ENCODE data around the gene GTPBP1. TPM values are rescaled to one million over a fixed set of nuclear protein-coding genes. Genes with fewer than 3 reads are reported as not detected.

Gene GTPBP1
- polyA plus RNA-seq, 1 of the 3 experiments (the other 2 are of a cell fraction): 15.2 TPM

DNA sequence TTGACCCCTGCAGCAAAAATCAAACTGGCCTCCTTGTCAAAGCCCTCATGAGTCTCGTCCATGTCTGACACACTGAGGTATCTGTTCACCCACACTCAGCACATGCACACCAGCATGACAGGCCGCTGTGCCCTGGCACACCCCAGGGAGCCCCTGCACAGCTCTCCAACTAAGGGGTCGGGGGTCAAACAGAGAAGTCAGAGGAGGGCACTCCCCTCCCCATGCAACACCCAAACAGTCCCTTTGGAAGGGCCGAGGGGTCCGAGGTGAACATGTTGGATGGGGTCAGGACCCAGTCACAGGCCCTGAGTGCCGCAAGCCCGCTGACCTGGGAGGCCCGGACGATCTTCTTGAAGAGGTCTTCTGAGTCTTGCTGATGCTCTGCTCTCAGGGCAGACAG, 35.4 kb downstream of the GTPBP1 start (continued):
- no peak for TF ChIP-seq GABPA (IDR thresholded peaks at IDR 0.05; ENCODE audit: low read depth)
- TF ChIP-seq, protein P1, sequence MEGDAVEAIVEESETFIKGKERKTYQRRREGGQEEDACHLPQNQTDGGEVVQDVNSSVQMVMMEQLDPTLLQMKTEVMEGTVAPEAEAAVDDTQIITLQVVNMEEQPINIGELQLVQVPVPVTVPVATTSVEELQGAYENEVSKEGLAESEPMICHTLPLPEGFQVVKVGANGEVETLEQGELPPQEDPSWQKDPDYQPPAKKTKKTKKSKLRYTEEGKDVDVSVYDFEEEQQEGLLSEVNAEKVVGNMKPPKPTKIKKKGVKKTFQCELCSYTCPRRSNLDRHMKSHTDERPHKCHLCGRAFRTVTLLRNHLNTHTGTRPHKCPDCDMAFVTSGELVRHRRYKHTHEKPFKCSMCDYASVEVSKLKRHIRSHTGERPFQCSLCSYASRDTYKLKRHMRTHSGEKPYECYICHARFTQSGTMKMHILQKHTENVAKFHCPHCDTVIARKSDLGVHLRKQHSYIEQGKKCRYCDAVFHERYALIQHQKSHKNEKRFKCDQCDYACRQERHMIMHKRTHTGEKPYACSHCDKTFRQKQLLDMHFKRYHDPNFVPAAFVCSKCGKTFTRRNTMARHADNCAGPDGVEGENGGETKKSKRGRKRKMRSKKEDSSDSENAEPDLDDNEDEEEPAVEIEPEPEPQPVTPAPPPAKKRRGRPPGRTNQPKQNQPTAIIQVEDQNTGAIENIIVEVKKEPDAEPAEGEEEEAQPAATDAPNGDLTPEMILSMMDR (IDR thresholded peaks at IDR 0.05): no peak

GRCh38 chr22:38741576-38741975, 35.8 kb downstream of the GTPBP1 start:
- H3K27me3 ChIP-seq (ENCODE audit: insufficient read depth): no peaks in the 10 kb centered on the region
- H3K9me2 ChIP-seq: no peaks in the 10 kb centered on the region
- peaks cover 0 to 9% of the 10 kb centered on the region in 2 experiments for H3K36me3 ChIP-seq (replicated peaks in 1 of 2; ENCODE audit: control insufficient read depth in 1 of 2, insufficient read depth in 2 of 2, low read length in 1 of 2)
- H3K4me2 ChIP-seq: no peak overlapping the region
- 97% methylated on average over 6 of the region's 10 CpGs for WGBS (ENCODE audit: low lambda C conversion rate)
- CTCF ChIA-PET: interaction anchor here (1.3 kb wide), 1 partner anchor 17 kb away, joined by 3 read pairs; no protein-coding TSS in a partner anchor
- no peak for DNase-seq
- H3K4me3 ChIP-seq (ENCODE audit: low read depth in 2 of 2, low read length in 1 of 2): no peak overlapping the region
- H2AFZ ChIP-seq (ENCODE audit: low read depth): no peak overlapping the region
- POLR2A ChIA-PET: no interaction called here
- H3K4me1 ChIP-seq (ENCODE audit: control insufficient read depth in 1 of 2, insufficient read depth in 2 of 2, low read depth in 1 of 2, low read length in 1 of 2): no peaks in the 10 kb centered on the region
- H3F3A ChIP-seq (replicated peaks; ENCODE audit: insufficient read depth): no peaks in the 10 kb centered on the region
- TF ChIP-seq ZBTB33 (IDR thresholded peaks at IDR 0.05; ENCODE audit: borderline replicate concordance, low read depth) (no peak), FOSL2 (IDR thresholded peaks at IDR 0.05; ENCODE audit: borderline replicate concordance, low read depth) (no peak), SMC3 (IDR thresholded peaks at IDR 0.05; ENCODE audit: low read depth, low read length) (no peak), RXRA (IDR thresholded peaks at IDR 0.05; ENCODE audit: borderline replicate concordance, low read depth) (no peak), MEF2A (IDR thresholded peaks at IDR 0.05; ENCODE audit: borderline replicate concordance, low read depth) (no peak), FOXJ3 (CRISPR knock-in tag; IDR thresholded peaks at IDR 0.05) (no peak), GABPA (IDR thresholded peaks at IDR 0.05; ENCODE audit: low read depth) (no peak), EP300 (IDR thresholded peaks at IDR 0.05; ENCODE audit: borderline replicate concordance in 1 of 2, low read depth in 1 of 2, low read length in 1 of 2) (no peak), JUND (IDR thresholded peaks at IDR 0.05) (no peak), ELF1 (IDR thresholded peaks at IDR 0.05) (no peak), FOXM1 (IDR thresholded peaks at IDR 0.05; ENCODE audit: low read depth) (no peak), REST (IDR thresholded peaks at IDR 0.05; ENCODE audit: low read depth, low read length) (no peak)
- TF ChIP-seq, protein P1 (IDR thresholded peaks at IDR 0.05): no peak
- no peaks in the 10 kb centered on the region for H3K9me3 ChIP-seq
- H3K9ac ChIP-seq: no peak overlapping the region
- H4K20me1 ChIP-seq (ENCODE audit: insufficient read depth): no peaks in the 10 kb centered on the region
- H3K27ac ChIP-seq (ENCODE audit: low read depth in 2 of 2, low read length in 1 of 2): no peak overlapping the region
- H3K79me2 ChIP-seq (ENCODE audit: insufficient read depth): no peaks in the 10 kb centered on the region
